GM12875 (cell line): Measurements from ENCODE around the gene KLRC3.

Experiments used
- H3K4me3 ChIP-seq: one replicate; pipeline ENCODE4 v1.5.1; 2011; ENCODE audit warnings: low read depth, low read length, control low read depth
- TF ChIP-seq, protein P1 (sequence below): IDR thresholded peaks from 2 replicates; pipeline ENCODE4 v1.5.1; 2011; ENCODE audit warnings: low read depth, mild to moderate bottlenecking, control low read depth, inconsistent platforms, low read length, moderate library complexity, borderline replicate concordance; ENCODE audit not compliant: insufficient read depth

KLRC3 gene

DNA sequence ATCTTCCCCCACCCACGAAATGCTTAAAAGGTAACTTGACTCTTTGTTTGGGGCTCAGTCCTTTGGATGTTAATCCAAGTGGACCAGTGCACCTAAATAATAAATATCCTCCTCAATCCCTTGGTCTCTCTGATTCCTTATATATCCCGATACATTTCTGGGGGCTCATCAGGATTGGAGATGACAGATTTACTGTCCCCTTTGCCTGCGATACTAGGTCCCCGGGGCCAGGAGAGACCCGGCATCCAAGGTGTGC, 56.8 kb downstream of the KLRC3 start:
- no peak overlapping the region for H3K4me3 ChIP-seq
- TF ChIP-seq, protein P1, sequence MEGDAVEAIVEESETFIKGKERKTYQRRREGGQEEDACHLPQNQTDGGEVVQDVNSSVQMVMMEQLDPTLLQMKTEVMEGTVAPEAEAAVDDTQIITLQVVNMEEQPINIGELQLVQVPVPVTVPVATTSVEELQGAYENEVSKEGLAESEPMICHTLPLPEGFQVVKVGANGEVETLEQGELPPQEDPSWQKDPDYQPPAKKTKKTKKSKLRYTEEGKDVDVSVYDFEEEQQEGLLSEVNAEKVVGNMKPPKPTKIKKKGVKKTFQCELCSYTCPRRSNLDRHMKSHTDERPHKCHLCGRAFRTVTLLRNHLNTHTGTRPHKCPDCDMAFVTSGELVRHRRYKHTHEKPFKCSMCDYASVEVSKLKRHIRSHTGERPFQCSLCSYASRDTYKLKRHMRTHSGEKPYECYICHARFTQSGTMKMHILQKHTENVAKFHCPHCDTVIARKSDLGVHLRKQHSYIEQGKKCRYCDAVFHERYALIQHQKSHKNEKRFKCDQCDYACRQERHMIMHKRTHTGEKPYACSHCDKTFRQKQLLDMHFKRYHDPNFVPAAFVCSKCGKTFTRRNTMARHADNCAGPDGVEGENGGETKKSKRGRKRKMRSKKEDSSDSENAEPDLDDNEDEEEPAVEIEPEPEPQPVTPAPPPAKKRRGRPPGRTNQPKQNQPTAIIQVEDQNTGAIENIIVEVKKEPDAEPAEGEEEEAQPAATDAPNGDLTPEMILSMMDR, result no peak

DNA sequence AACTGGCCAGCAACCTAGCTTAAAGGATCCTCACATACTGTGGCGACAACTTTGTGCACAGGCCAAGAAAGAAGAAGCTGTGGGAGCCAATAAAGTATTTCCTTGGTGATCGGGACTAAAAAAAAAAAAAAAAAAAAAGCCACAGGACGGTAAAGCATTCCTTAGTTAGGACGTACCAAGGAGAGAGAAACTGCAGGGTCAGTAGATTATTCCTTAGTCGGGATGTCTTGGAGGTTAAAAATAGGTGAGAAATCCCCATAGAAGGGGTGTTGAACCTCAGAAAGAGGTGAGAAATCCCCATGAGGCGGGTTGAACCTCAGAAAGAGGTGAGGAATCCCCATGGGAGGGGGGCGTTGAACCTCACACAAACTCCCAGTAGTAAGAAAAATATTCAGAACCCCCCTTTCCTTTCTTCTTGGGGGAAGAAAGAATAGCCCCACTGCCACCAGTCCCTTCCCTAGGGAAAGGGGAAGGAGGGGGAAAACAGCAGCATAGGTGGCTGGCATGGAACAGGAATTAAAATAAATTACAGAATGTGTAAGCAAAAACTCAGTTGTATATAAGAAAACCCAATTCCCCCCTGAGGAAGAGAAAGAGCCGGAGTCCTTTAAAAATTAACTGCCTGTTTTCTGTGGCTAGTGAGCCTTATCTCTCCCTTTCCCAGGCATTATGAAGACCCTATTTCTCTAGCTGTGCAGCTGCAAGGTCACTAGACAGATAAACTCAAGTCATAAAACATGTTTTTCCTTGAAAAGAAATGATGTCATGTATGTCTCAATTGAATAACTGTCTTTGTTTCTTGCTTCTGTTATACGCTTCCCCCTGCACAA, 57.4 kb downstream of the KLRC3 start:
- H3K4me3 ChIP-seq, result no peak overlapping the region

DNA sequence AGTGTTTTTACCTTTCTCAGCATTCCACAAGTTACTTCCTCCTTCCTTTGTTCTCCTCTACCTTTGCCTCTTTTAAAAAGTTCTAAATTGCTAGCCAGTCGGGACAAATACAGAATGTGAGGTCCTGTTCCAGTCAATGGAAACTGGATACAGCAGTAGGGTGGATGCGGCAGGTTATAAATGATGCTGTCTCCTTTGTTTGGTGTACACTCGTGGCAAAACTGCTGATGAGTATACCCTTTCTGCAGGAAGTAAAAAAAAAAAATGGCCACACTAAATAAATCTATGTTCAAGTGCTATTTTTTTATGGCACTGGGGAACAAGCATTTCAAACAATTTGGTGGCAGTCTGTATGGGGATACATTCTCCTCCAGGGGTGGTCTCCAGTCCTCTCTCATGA, 58.1 kb downstream of the KLRC3 start:
- TF ChIP-seq, protein P1, result no peak
- no peak overlapping the region for H3K4me3 ChIP-seq

More for the DNA sequence above, 57.4 kb downstream of the KLRC3 start:
- TF ChIP-seq, protein P1, result no peak
